NK-92 (cell line): Measurements from ENCODE around the gene RASSF5.
"Not testable (repeated sequence)": the region's sequence is repeated elsewhere in the genome, so short reads cannot be mapped to it uniquely, and the experiment has no call there.

Experiments used
- DNase-seq: peaks from one replicate; lab custom pipeline; 2025; ENCODE audit not compliant: unreplicated experiment; lab: John Stamatoyannopoulos, UW

RASSF5 gene

DNA sequence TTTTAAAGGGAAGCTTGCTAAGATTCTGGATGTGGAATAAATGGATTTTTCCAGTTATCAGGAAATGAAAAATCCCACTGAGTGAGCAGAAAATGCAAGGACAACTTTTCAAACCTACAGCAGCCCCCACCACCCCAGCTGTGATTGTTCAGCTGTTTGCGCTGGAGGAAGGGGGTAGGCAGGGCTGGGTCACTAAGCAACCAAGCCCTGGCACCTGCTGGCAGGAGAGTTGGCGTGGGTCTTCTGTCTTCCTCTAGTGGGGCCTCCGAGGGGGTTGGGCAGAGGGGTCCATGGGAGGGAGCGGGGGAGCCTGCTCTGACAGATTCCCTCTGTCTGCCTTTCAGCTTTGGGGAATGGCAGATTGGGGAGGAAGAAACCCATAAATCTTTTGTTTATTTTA, 59.7 kb downstream of the RASSF5 start:
- DNase-seq: no peak

DNA sequence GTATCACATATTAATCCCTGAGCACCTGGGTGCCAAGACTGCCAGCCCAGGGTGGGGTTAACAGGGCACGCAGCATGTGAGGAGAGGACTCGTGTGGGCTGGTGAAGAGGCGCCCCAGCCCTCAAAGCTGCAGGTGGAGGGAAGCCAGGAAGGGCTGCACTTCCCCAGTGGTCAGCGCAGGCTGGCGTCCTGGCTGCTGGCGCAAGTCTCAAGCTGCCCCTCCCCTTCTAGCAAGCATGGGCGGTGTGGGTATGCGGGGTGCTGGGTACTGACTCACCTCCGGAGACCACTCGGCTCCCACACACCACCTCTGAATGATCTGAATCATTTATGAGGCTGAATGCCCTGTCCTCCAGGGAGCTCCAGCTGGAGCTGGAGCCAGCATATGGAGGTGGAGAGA, 60.9 kb downstream of the RASSF5 start:
- DNase-seq: no peak

DNA sequence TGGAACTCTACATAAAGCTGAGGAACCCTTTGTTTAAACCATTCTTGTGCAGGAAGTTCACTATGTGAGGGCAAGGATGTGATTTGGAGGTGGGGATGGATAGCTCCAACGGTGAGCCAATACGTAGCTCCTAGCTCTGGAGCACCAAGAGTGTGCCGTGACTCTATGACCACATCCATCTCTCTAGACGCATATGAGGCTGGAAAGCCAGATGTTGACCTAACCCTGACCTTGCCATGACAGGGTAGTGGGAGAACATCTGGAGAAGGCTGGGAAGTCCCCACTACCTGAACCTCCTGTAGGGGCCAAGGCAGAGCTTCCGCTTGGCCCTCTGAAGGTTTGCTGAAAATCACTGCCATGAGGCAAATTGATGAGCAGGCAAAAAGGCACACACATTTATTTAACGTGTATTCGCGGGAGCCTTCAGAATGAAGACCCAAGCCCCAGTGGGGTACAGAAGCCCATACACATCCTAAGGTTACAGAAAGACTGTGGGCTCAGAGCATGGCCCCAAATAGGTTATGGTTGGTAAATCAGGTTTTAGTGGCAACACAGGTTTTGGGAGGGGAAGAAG, 61.5 kb downstream of the RASSF5 start:
- DNase-seq: no peak

DNA sequence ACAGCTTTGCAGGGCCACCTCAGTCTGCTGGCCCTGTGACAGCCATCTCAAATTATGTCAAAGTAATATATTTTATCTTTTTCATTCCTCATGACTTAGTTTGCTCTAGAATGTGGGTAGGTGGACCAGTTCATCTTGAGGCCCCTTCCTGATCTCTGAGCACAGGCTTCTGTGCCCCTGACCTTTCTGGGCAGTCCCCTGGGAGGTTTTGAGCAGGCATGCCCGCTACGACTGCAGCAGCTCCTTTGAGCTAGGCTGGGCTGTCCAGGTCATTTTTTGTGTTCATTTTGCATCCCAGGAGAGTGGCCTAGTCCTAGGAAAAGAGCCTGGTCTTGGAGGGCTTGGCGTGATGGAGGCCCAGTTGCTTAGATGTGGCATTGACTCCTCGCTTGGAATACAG, 62.2 kb downstream of the RASSF5 start:
- no peak for DNase-seq

DNA sequence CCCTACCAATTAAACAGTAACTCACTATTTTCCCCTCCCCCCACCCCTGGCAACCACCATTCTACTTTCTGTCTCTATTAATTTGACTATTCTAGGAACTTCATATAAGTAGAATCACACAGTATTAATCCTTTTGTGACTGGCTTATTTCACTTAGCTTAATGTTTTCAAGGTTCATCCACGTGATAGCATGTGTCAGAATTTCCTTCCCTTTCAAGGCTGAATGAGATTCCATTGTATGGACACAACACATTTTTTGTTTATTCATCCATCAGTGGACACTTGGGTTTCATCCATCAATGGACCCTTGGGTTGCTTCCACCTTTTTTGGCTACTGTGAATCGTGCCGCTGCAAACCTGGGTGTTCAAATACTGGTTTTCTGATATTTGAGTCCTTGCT, 63.2 kb downstream of the RASSF5 start:
- DNase-seq: no peak

DNA sequence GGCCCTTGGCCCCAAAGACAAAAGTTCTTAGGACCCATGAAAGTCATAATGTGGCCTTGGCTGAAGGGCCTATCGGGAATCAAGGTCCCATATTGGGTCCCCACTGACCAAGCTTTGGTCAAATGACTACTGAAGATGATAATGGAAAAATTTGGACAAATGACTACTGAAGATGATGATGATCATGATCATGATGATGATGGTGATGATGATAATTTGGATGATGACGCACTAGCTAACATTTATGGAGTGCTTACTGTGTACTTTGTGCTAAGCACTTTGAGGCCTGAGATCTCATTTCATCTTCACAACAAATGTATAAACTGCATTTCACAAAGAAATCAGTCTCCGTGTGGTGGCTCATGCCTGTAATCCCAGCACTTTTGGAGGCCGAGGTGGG, 65.5 kb downstream of the RASSF5 start:
- no peak for DNase-seq

DNA sequence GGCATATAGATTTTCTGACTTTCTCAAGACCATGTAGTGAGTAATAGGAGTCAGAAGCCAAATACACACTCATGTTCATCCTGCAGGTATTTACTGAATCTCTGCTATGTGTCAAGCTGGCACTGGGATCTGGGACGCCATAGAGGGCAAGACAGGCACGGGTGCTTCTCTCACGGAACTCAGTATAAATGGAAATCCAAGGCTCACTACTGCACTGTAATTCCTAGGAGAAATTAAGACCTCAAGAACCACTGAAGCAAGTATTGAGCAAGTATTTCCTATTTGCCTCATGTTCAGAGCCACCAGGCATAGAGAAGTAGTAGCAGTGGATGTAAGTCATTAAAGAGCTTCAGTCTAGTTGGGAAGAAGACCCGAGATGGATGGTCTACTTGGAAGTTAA, 66.0 kb downstream of the RASSF5 start:
- DNase-seq: no peak

DNA sequence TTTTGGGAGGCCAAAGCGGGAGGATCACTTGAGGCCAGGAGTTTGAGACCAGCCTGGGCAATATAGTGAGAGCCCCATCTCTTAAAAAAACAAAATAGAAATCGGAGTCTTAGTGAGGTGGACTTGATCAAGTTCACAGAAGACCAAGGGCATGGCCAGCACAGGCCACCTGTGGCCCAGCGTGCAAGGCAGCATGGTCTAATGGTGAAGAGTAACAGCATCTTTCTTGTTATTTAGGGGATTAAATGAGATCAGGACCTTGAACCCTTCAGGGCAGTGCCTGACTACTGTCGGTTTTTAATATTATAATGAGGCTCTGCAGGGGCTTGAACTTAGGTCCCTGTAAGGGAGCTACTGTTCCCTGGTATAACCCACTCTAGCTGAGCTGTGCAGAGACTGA, 66.4 kb downstream of the RASSF5 start:
- no peak for DNase-seq

DNA sequence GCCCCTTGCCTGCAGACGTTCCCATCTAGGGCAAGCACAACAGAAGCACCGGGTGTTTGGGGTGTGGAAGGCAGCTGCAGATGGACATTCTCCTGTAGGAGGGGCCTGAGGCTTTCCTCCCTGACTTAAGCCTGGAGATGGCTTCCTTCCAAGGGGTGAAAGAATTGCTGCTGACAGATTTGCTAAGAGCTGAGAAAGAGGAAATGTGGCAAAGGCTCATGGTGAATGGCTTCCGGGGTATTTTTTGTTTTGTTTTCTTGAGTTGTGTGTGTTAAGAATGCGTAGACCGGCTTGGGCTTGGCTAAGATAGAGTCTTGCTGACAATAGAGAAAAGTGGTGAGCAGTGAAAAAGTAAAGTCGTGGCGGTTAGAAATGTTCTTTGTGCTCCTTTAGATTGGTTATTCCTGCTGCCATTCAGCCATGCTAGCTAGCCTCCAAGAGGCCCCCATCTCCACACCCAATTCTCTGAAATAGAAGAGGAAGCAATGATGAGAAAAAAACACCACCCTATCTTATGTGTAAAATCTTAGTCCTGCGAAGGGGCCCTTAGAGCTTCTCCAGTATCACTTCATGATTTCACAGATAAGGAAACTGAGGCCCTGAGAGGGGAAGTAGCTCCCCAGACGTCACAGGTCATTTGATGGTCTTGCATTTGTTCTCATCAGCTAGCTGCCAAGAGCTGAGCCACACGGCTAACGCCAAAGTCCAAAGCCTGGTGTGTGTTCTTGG, 68.0 kb downstream of the RASSF5 start:
- no peak for DNase-seq

DNA sequence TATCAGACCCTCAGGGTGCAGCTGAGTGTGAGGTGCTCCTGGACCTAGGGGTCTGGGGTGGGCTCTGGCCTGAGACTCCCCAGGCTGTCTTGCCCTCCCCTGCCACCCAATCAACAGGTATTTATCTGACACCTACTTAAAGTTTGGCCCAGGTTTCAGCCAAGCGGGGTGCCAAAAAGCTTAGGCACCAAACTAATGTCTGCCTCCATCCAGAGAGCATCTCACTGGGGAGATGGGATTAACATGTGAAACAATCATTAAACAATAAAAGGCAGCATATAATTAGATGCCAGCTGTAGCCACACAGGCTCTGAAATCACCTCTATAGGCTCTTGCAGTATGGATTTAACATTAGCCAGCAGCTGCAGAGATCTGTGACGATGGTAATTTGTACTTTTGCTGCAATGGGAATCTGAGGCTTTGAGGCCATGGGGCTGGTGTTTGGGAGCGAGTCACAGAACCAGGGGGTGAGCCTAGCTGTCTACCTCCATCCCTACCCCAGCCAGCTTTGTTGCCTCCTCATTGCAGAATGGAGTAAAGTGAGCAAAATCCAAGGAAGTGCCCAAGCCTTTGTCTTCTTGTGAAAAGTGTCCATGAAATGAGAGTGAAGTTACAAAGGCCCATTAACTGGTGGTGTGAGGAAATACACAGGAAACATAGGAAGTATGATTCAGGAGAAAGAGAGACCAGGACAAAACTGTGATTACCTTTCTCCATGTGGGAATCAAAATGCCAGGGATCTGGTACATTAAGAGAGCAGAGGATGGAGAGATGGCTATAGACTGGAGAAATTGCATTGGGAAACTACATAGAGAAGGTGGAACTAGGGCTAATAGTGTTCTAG, 68.8 kb downstream of the RASSF5 start:
- no peak for DNase-seq

DNA sequence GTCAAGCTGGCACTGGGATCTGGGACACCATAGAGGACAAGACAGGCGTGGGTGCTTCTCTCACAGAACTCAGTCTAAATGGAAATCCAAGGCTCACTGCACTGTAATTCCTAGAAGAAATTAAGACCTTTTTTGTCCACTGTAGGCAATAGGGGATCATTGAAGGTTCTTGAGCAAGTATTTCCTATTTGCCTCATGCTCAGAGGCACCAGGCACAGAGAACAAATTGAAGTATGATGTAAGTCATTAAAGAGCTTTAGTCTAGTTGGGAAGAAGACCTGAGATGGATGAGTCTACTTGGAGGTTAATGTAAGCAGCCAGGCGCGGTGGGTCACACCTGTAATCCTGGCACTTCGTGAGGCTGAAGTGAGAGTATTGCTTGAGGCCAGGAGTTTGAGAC, 70.3 kb downstream of the RASSF5 start:
- no peak for DNase-seq

DNA sequence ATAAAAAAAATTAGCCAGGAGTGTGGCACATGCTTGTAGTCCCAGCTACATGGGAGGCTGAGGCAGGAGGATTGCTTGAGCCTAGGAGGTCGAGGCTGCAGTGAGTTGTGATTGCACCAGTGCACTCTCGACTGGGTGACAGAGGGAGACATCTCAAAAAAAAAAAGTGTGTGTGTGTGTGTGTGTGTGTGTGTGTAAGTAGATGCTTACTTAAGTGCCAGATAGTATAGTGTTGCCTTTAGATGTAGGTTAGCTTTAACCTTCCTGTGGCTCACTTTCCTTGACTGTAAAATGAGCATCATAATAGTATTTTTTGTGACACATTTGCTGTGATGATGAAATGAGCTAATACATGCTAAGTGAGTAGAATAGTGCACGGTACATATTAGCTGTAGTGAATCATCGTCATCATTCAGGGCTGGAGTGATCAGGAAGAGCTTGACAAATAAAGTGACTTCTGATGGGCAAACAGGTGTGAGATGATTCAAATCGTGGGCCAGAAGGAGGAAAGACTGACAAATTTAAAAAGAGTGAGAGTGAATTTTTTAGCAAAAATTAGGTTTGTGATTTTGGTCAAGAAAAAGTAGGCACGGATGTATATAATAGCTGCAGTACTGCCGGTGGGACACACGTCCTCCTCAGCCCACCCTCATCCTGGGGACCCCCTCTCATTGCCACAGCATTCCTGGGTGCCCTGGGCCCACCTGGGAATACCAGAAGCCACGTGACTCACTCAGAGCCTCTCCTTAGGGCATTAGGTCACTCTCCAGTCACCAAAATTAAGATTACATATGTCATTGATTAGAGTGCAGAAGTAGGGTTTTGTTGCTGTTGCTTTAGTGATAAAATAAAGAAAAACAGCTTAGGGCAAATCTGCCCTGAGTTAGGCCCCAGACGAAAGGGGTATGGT, 71.0 kb downstream of the RASSF5 start:
- no peak for DNase-seq

DNA sequence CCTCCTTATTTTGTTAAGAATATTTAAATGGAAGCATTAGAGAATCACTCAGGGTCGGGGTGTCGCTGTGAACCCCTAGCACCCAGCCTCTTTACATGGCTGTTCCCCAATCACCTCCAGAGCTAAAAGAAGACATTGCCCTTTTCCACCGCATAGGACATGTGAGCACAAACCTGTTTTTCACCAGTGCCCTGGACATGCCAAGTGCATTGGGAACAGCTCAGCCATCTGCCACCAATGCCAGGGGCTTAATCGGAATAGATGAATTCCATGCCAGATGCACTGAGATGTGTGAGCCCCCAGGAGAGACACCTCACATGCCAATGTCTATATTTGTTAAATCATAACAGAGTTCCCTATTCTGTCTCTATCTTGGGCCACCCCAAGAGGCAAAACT, 71.6 kb downstream of the RASSF5 start:
- DNase-seq: no peak

DNA sequence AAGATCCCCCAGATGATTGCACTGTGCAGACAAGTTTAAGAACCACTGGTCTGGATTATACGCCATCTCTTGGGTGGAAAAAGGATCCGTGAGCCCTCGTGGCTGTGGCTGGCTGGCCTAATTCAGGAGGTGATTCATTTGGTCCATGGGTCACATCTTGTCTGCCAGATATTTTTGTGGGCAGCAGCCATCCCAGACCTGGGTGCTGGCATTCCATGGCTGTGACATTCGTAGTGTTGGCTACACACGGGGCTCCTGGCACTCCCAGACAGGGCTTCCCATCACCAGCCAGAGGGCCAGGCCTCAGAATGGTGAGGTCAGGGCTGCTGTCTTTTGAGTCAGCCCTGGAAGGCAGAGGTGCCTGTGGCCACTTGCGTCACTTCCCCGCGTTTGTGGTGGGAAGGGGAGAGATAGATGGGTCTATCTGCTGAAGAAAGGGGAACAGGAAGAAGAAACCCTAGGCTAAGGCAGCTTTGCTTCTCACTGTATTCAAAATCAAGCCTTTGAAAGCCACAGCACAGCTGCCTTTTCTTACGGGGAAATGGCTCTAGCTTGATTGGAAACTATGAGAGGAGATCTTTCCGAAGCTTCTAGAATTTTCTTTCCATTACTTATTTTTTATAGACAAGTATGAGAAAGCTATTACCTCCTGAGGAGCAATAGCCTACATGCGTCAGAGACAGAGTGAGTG, 72.6 kb downstream of the RASSF5 start:
- no peak for DNase-seq

DNA sequence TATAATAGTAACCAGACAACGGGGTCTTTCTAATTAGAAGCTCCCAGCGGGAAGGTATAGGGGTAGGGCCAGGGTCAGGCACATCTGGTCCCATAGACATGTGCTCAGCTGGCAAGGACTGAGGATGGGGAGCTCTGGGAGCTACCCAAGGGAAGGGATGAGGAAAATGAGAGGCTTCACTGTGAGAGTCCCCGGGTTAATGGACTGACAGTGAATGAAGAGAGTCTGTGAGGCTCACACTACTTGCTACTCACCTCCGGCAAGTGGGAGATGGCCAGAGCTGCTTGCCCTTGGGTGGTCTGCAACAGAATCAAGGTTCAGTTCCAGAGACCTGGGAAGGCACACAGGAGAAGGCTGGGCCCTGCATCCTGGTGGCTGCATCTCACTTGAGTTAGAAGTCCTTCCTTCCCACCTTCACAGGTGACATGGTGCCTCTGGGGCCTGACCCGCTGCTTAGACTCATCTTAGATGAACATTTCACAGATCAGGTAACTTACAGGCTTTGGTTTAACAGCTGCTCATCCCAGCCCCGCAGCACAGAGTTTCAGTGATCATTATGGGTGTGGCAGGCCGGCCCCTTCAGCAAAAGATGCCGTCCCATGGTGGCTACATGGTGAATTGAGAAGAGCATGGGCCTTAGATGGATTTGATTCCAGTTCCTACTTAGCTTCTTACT, 73.2 kb downstream of the RASSF5 start:
- DNase-seq: no peak

DNA sequence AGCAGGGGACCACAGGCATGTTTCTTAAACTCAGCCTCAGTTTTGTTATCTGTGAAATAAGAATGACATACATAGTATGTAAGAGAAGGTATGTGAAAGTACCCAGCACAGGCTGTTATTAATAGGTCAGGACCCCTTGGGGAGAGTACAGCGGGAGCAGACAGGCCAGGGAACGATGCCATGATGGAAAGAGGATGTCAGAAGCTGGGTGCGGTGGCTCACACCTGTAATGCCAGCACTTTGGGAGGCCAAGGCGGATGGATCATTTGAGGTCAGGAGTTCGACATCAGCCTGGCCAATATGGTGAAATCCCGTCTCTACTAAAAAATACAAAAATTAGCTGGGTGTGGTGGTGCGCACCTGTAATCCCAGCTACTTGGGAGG, 73.8 kb downstream of the RASSF5 start:
- not testable (repeated sequence) for DNase-seq

DNA sequence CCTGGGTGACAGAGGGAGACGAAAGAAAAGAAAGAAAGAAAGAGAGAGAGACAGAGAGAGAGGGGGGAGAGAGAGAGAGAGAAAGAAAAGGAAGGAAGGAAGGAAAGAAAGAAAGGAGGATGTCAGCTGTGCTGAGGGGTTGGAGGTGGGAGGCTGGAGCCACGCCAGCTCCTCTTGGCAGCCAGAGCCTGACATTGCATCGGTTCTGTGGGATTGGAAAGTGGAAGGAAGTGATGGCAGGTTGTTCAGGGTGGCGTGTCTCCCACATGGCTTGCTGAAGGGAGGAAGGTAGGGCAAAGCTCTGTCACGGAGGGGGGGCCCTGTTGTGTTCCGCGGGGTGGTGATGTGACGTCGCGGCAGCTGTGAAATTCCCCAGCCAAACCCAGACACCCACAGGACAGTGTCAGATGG, 74.2 kb downstream of the RASSF5 start:
- DNase-seq: no peak

DNA sequence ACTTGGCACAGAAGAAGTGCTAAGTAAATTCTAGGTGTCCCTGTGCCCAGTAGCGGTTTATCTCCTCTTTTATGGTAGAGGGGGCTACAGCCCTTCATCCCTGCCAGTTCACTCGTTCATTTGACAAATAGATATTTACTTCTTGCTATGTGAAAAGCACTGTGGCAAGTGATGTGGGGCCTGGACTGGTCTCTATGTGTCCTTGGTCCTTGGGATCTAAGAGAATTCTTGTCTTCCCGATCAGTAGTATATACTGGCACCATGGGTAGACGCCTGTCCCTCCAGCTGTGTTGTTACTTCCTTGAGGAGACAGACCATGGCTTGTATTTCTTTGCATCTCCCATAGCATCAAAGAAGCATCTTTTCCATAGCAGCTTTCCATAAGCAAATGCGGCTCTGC, 75.2 kb downstream of the RASSF5 start:
- no peak for DNase-seq

DNA sequence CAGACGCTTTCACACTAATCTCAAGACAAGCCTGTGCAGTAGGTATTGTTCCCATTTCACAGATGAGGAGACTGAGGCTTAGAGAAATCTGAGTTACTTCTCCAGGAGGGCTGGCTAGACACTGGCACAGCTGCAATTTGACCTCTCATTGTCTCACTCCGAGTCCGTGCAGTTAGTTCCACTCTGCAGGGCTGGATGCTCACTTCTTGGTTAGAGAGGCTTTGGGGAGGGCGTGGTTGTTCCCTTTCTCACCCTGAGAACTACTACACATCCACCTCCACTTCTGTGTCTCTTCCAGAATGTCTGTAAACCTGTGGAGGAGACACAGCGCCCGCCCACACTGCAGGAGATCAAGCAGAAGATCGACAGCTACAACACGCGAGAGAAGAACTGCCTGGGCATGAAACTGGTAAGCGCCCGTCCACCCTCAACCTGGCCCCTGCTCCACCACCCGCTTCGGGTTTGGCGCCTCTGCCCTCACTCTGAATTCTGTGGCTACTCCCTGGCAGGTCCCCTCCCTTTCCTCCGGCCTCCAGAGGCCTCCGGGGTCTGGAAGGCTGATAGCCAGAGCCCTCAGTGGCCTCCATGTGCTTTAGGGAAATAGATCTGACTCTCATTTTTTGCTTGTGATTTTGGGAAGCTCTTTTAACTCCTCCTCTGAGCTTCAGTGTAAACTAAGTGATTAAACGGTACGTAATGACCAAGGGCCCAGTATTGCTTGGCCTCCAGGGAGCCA, 75.8 kb downstream of the RASSF5 start:
- DNase-seq: no peak
